SH-SY5Y (cell line): ENCODE measurements around the gene PRDM16.

Experiments used
- GATA2 ChIP-seq: IDR thresholded peaks from 2 replicates; pipeline ENCODE4 v1.6.1; 2011; ENCODE audit warnings: mild to moderate bottlenecking, low read depth, low read length
- GATA3 ChIP-seq: IDR thresholded peaks from 2 replicates; pipeline ENCODE4 v1.6.1; 2011; ENCODE audit warnings: low read depth, mild to moderate bottlenecking, low read length, moderate library complexity

GRCh38 chr1:3084726-3085125, 15.7 kb downstream of the PRDM16 start:
- TF ChIP-seq GATA3 = no peak
- TF ChIP-seq GATA2 = no peak
